HG02642 (cell line): Measurements from ENCODE around the gene DAGLA.
"Not testable (repeated sequence)": the region's sequence is repeated elsewhere in the genome, so short reads cannot be mapped to it uniquely, and the experiment has no call there.

ENCODE experiments used
- ATAC-seq: cut with Tn5 transposase; IDR thresholded peaks from one replicate; pipeline ENCODE4 v1.9.1; 2021; ENCODE audit warnings: mild to moderate bottlenecking; ENCODE audit not compliant: unreplicated experiment, poor library complexity

Gene DAGLA

GRCh38 chr11:61660997-61661396 lies 19.2 kb upstream of the DAGLA start:
- not testable (repeated sequence) for ATAC-seq

DNA sequence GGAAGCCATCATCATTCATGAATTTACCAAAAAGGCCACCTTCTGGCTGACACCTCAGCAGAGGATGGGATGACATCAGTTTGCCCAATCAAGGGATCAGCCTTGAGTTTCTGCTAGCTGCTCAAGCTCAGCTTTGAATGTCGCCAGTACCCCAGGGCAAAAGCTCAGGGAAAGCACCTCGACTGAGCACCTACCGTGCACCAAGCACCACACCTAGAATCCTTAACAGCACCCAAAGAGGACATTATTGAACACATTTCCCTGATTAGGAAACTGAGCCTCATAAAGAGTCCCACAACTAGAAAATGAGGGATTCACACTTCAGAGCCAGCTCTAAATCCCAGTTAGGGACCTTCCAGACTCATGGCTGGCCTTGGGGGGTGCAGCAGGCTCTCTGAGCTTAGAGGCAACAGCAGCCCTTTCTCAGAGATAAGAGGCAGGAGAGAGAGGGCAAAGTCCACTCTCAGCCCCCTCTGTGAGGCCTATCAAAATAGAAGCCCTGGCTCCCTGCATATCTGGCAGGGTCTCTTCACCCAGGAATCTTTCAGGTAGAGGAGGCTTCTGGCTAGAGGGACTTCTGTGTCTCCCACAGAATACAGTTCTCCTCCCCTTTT lies 13.4 kb upstream of the DAGLA start:
- no peak for ATAC-seq

DNA sequence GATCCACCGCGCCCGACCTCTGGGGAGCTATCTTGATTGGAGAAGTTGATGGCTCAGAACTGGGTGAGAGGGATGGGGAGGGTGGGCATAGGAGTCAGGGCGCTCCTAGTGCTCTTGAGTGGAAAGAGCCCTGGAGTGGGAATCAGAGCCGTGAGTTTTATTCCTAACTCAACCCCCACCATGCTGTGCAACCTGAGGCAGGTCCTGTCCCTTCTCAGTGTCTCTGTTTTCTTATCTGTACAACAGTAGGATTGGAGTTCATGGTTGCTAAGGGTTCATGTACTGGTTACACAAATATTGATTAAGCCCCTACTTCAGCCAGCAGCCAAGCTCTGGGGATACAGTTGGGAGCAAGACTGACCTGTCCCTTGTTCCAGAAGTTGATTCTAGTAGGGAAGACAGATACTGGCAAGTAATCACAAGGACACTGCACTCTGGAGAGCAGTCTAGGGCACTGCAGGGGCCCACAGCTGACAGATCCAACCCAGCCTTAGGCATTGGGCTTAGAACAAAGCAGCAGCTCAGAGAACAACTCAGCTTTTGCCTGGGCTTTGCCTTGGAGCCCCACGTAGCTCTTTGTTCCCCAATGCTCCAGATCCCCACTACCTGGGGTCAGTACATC lies 12.4 kb upstream of the DAGLA start:
- ATAC-seq: no peak

DNA sequence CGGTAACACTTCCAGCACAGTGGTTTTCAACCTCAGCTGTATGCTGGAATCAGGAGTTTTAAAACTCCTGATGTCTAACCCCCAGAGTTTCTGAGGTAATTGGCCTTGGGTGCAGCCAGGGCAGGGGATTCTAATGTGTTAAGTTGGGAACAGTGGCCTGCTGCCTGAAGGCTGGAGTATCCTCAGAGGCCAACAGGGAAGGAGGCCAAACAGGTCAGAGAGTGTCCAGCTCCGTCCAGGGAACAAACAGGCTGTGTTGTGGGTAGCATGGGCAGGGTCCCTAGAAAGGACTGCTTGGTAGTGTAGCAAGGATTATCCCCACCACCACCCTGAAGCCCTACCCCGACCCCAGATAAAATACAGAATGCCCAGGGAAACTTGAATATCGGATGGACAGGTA lies 10.8 kb upstream of the DAGLA start:
- ATAC-seq: no peak

GRCh38 chr11:61670626-61671025 lies 9.6 kb upstream of the DAGLA start:
- no peak for ATAC-seq

- ATAC-seq: no peak
Measured at GRCh38 chr11:61671527-61671926, 8.7 kb upstream of the DAGLA start.

DNA sequence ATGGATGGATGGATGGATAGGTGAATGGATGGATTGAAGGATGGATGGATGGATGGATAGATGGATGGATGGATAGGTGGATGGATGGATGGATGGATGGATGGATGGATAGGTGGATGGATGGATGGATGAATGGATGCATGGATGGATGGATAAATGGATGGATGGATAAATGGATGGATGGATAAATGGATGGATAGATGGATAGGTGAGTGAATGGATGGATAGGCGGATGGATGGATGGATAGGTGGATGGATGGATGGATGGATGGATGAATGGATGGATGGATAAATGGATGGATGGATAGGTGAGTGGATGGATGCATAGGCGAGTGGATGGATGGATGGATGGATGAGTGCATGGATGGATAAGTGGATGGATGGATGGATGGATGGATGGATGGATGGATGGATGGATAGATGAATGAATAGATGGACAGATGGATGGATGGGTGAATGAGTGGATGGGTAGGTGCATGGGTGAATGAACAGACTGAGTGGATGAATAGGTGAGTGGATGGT lies 6.2 kb upstream of the DAGLA start:
- ATAC-seq: not testable (repeated sequence)

- ATAC-seq: no peak
Measured at GRCh38 chr11:61675826-61676225, 4.4 kb upstream of the DAGLA start.

DNA sequence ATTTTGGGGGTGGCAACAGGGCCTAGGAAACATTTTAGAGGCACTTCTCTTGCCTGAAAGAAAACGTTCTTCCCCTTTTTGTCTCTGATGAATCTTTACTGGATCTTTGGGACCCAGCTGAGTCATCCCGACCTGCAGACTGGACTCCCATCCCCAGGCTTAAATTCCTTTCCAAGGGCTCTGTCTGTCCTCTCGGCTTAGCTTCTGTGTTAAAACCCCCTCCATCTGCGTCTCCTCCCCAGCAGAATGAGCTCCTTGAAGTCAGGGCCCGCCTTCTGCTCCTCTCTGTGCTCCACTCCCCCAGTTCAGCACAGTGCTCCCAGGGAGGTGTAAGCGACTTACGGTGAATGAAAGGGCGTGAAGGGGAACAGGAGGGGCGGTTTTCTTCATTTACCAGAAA lies 895 bp upstream of the DAGLA start:
- ATAC-seq: no peak

GRCh38 chr11:61680622-61681221 lies 531 bp downstream of the DAGLA start:
- ATAC-seq: no peak

DNA sequence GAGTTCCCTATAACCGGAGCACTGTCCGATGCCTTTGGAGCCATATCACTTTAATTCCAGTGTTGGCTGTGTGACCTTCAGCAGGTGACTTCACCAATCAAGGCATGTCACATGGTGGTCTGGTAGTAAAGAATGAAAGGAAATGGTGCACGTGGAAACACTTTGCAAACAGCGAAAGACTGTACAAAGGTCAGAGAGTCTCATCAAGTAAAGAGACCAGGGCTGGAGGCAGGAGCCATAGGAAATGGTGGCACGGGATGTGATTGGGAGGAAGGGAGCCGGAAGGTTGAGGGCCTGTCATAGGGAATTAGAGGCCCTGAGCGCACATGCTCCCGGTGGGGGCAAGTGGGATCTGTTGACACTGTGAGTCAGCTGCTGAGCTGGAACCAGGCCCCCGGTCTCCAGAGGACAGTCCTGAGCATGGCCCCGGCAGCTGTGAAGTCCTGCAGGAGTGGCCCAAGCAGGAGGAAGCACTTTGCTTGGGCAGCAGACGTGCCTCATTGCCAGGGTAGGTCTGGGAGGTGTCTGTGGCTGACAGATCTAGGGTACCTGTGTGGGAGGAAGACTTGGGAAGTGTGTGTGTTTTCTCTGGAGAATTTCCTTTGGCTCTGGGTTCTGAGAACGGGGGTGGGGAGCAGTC lies 2.0 kb downstream of the DAGLA start:
- no peak for ATAC-seq

GRCh38 chr11:61682906-61683675 lies 2.9 kb downstream of the DAGLA start:
- no peak for ATAC-seq

DNA sequence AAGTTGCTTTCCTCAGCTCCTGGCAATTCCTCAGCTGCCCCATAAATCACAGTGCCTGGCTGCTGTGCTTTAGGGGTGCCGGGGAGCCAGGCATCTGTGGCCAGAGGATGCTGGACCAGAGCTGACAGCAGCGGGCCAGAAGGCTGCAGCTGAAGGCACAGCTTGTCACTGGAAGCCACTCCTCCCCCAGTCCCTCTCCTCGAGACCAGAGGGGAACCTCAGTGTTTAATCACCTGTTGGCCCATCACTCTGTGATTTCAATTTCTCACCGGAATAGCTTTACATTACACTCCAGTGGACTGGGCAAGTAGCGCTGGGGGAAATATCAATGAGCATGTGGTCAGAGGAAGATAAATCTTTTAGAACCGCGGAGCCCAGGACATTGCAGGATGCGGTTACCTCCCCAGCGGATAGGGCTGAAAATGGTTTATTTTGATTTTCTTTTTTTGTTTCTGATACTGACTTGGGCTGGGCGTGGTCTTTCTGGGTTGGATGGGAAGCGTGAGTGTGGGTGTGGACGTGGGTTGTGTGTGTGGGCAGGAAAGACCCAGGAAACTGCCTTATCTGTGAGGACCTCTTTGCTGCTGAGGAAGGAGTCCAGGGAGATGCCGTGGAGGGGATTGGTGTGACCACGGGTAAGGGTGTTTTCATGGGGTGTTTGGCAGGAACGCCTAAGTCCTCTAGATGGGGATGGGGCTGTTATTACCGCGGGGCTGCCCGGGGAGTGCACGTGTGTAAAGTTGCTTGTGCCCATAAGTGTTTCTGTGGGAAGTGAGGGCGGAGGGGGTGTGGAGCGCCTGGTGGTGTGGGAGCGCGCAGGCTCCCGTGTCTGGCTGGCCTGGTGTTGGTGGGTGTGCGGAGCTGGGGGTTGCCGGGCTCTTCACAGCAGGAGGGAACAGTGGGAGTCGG lies 4.0 kb downstream of the DAGLA start:
- ATAC-seq: no peak

GRCh38 chr11:61684870-61685616 lies 4.9 kb downstream of the DAGLA start:
- ATAC-seq: no peak

DNA sequence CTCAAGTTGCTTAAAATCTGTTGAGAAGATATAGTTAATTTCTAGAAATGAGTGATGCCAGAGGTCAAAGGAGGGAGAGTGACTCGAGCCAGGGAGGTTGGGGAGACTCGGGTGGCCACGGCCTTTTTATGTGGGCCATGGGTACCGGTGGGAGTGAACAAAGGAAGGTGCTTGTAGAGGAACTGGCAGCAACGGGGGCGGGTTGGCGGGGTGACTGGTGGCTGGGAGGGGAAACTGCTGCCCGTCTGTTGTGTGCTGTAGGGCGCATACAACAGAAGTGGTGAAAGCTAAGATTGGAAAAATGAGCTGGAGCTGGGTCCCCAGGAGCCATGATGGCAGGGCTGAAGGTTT lies 5.4 kb downstream of the DAGLA start:
- no peak for ATAC-seq

GRCh38 chr11:61686066-61686465 lies 5.9 kb downstream of the DAGLA start:
- ATAC-seq: no peak

GRCh38 chr11:61686469-61686868 lies 6.3 kb downstream of the DAGLA start:
- ATAC-seq: no peak

DNA sequence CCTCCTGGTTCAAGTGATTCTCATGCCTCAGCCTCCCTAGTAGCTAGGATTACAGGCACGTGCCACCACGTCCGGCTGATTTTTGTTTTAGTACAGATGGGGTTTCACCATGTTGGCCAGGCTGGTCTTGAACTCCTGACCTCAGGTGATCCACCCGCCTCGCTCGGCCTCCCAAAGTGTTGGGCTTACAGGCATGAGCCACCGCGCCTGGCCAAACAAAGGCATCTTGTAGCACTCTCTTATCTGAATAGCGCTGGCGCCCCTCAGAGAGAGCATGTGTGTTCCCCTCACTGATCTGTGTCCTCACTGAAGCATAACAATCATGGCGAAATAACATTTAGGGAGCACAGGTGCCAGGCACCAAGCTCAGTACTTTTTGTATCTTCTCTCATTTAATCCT lies 7.2 kb downstream of the DAGLA start:
- ATAC-seq: no peak
